Gastroesophageal sphincter (tissue), 3 donors: ENCODE measurements around the gene DRC1.

Experiments used
- POLR2A ChIP-seq, 2 donors: fragments of 450-650 bp; IDR thresholded peaks; one replicate each; pipeline ENCODE4 v1.6.1; 2017; ENCODE audit warnings: antibody characterized with exemption in 2 of 2, mild to moderate bottlenecking in 2 of 2, moderate library complexity in 1 of 2
- POLR2AphosphoS5 ChIP-seq: sonication (generic); formaldehyde crosslinking; IDR thresholded peaks from one replicate; pipeline ENCODE4 v1.6.1; 2017; ENCODE audit warnings: antibody characterized with exemption
- TF ChIP-seq, protein P1 (sequence below), 4 experiments: fragments of 200-600 bp in 2 of 4; fragments of 450-650 bp in 2 of 4; sonication (generic) in 1 of 4; IDR thresholded peaks; one replicate each; pipeline ENCODE4 v1.5.1; 2017 to 2019; ENCODE audit warnings: antibody characterized with exemption in 4 of 4, mild to moderate bottlenecking in 2 of 4, moderate library complexity in 2 of 4

DNA sequence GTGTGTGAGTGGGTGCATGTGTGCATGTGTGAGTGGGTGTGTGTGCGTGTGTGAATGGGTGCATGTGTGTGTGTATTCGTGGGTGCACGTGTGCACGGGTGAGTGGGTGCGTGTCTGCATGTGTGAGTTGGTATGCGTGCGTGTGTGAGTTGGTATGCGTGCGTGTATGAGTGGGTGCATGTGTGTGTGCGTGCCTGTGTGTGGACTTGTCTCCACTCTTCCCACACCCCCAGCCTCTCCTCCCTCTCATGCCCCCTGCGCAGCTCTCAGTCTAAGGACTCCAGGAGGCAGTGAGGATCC, 81.3 kb downstream of the DRC1 start:
- TF ChIP-seq, protein P1, sequence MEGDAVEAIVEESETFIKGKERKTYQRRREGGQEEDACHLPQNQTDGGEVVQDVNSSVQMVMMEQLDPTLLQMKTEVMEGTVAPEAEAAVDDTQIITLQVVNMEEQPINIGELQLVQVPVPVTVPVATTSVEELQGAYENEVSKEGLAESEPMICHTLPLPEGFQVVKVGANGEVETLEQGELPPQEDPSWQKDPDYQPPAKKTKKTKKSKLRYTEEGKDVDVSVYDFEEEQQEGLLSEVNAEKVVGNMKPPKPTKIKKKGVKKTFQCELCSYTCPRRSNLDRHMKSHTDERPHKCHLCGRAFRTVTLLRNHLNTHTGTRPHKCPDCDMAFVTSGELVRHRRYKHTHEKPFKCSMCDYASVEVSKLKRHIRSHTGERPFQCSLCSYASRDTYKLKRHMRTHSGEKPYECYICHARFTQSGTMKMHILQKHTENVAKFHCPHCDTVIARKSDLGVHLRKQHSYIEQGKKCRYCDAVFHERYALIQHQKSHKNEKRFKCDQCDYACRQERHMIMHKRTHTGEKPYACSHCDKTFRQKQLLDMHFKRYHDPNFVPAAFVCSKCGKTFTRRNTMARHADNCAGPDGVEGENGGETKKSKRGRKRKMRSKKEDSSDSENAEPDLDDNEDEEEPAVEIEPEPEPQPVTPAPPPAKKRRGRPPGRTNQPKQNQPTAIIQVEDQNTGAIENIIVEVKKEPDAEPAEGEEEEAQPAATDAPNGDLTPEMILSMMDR (IDR thresholded peaks at IDR 0.05), result no peak
- TF ChIP-seq POLR2A (IDR thresholded peaks at IDR 0.05) (no peak), POLR2AphosphoS5 (no peak)
